ENCODE results near the gene SEC61B.

GRCh38 chr9:99230206-99230605 lies 8.1 kb downstream of the SEC61B start:
- TF ChIP-seq POLR2AphosphoS5 (IDR thresholded peaks at IDR 0.05; ENCODE audit: low read depth) (no peak), REST (IDR thresholded peaks at IDR 0.05; ENCODE audit: insufficient replicate concordance, low read depth) (no peak), SPI1 (IDR thresholded peaks at IDR 0.05; ENCODE audit: borderline replicate concordance, low read depth) (no peak)
- TF ChIP-seq, protein P1, sequence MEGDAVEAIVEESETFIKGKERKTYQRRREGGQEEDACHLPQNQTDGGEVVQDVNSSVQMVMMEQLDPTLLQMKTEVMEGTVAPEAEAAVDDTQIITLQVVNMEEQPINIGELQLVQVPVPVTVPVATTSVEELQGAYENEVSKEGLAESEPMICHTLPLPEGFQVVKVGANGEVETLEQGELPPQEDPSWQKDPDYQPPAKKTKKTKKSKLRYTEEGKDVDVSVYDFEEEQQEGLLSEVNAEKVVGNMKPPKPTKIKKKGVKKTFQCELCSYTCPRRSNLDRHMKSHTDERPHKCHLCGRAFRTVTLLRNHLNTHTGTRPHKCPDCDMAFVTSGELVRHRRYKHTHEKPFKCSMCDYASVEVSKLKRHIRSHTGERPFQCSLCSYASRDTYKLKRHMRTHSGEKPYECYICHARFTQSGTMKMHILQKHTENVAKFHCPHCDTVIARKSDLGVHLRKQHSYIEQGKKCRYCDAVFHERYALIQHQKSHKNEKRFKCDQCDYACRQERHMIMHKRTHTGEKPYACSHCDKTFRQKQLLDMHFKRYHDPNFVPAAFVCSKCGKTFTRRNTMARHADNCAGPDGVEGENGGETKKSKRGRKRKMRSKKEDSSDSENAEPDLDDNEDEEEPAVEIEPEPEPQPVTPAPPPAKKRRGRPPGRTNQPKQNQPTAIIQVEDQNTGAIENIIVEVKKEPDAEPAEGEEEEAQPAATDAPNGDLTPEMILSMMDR (IDR thresholded peaks at IDR 0.05; ENCODE audit: insufficient read depth, low read length) = no peak
